COR-L47 (cell line): ENCODE results near the gene OAF.

ENCODE experiments used
- DNase-seq: peaks from one replicate; lab custom pipeline; 2025; lab: John Stamatoyannopoulos, UW

OAF gene

GRCh38 chr11:120205596-120206161 is 5.2 kb upstream of the OAF start:
- no peak for DNase-seq

DNA sequence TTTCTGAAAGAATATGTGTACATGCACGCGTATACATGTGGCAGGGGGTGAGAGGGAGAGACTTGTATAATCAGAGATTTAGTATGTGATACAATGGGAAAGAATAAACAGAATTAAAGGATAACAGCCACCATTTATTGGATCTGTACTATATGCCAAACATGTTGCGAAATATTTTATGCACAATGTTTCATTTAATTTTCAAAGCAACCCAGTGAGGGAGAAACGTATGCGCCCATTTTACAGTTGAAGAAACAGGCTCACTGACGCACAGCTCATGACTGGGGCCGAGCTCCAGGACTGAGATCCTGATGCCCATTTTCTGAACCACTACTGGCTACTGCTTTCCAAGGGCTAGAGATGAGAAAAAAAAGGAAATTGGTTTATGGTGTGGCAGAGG is 3.3 kb upstream of the OAF start:
- DNase-seq, result no peak

DNA sequence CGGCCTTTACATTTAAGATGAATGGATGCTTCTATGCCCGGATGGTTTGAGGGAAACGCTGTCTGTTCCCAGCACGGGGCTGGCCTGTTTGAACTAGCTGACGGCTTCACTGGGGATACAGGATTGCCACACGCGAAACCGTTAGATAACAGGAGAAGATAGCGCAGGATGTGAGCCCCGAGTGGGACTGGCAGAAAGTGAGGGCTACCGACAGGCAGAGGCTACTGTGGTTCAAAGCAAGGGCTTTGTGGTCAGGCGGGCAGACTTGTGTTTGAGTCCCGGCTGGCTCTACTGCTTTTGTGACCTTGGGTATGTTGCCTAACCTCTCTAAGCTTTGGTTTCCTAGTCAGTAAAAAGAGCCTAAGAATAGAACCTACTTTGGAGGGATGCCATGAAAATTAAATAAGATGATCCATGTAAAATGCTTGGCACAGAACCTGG is 2.8 kb upstream of the OAF start:
- no peak for DNase-seq

DNA sequence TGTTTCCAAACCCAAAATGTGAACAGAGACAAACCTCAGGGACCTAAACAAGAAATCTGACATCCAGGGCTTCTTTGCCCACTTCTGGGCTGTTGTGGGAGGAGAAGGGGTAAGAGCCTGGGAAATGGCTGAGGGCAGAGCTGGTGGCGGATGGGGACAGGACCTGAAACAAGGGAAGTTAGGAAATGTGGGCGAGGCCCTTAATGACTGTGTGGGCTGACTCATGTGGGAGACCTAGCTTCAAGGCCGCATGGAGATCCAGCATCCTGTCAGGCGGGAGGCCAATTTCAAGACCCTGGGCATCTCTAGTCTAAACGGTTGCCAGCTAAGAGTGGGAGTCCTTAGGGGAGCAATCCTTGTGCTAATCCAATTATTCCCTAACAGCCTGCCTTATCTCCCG is 2.1 kb upstream of the OAF start:
- peak; percentile 16 for DNase-seq

DNA sequence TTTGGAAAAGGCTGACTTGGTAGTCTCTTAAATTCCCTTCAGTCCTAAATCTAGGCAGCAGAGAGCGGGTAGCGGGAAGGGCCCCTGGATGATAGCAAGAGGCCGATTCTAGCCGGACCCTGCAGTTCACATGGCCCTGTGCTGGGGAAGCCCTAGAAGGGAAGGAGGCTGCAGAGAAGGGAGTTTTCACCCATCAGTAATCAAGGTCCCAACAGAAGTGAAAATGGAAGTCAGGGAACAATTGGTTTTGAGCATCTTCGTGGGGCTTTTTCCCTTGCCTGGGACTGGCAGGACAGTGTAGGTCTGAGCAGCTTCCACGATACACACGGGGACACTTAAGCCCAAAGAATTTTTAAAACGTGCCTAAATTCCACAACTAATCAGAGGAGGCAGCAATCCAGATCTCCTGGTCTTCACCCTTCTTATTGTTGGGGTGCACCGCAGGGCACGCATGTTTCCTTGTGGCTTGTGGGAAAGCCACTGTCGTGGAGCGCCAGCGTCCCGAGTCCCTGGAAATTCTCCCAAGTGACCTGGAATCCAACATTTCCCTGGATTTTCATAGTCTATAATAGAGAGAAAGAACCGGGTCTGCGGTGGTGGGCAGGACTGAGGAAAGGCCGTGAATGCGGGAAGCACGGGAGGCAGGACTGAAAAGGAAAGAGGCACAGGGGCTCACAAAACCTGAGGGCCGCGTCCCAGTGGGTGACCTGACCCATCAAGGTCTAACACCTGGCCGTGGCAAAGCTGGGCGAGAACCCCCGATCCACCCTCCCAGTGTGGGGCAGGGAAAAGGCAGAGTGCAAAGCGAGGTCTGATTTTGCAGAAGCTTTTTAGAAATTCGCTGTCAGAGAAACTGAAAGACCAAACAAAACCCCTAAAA is 846 bp upstream of the OAF start:
- DNase-seq, result no peak

- DNase-seq, result no peak
Observed at GRCh38 chr11:120211522-120212258, 858 bp downstream of the OAF start.

DNA sequence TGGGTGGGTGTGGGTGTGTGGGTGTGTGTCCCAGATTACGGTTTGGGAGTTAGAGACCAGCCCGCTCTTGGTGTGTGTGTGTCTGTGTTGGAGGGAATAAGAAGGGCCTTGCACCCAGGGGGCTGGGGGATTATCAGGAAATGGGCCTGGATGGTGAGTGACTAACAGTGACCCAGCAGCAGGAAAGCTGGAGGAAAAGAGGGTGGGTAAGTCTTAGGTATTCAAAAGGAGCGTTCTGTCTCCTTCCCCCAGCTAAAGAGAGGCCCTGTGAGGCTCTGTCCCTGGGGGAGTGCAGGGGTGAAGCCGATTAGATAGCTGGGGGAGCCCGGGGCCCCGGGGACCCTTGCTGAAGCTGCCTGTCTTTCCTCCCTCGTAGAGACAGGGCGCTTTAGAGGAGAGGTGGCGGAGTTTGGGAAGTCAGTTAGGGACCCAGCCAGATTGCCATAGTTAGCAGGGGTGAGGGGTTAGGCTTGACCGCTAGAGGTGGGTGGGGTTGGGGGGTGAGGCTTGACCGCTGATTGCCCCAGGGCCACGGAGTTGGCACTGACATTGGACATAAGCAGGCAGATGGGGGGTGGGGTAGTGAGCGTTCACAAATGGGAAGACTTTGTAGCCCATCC is 1.5 kb downstream of the OAF start:
- no peak for DNase-seq

DNA sequence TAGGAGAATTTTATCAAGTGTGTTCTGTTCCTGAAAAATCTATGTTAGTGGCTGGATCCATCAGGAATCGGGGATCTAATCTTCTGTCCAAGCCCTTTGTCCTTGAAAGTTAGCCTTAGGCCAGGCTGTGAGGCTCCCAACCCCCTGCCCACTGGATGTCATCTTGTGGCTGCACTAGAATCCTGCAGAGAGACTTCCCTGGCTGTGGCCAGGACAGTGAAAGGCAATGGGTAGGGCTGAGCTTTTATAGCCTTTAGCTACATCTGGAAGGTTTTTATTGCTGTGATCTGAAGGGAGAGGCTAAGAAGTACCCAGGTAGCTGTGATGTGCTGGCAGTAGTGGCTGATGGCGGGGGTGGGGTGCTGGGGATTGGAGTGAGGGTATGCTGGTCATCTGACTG is 2.1 kb downstream of the OAF start:
- DNase-seq, result no peak

GRCh38 chr11:120214581-120214980 is 3.7 kb downstream of the OAF start:
- no peak for DNase-seq

DNA sequence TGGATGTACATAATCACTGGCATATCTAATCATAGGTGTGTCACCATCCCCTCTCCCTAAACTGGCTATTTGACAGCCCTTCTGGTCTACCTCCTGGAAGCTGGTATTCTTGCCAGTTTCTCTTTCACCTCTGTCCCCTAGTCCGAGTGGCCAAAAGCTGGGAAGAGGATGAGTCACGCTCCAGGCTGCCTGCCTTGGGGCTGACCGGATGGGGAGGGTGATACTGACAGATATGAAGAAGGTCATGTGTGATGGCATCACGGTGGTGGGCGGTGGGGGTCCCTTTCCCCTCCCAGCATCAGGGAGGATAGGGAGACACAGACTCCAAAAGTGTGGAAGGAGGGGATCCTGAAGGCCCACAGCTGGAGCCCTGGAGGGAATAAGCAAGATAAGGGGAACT is 4.8 kb downstream of the OAF start:
- no peak for DNase-seq

- DNase-seq, result no peak
Observed at GRCh38 chr11:120216426-120217102, 5.7 kb downstream of the OAF start.

DNA sequence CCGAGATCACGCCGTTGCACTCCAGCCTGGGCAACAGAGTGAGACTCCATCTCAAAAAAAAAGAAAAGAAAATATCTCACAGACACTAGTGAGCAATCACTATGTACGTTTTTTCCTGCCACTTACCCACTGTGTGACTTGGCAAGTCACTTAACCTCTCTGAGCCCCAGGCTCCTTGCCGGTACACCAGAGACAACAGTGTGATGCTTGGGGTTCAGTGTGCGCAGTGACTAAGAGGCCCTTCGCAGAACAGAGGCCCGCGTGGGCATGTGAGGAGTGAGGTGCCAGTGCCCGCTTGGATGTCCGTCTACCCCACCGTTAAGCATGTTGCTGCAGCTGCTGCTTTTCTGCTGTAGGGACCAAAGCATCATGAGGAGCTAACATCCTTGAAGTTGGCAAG is 6.7 kb downstream of the OAF start:
- DNase-seq, result no peak

- no peak for DNase-seq
Observed at GRCh38 chr11:120217941-120218694, 7.3 kb downstream of the OAF start.

- DNase-seq, result no peak
Observed at GRCh38 chr11:120218695-120219033, 7.8 kb downstream of the OAF start.

- DNase-seq, result no peak
Observed at GRCh38 chr11:120219232-120219937, 8.6 kb downstream of the OAF start.

DNA sequence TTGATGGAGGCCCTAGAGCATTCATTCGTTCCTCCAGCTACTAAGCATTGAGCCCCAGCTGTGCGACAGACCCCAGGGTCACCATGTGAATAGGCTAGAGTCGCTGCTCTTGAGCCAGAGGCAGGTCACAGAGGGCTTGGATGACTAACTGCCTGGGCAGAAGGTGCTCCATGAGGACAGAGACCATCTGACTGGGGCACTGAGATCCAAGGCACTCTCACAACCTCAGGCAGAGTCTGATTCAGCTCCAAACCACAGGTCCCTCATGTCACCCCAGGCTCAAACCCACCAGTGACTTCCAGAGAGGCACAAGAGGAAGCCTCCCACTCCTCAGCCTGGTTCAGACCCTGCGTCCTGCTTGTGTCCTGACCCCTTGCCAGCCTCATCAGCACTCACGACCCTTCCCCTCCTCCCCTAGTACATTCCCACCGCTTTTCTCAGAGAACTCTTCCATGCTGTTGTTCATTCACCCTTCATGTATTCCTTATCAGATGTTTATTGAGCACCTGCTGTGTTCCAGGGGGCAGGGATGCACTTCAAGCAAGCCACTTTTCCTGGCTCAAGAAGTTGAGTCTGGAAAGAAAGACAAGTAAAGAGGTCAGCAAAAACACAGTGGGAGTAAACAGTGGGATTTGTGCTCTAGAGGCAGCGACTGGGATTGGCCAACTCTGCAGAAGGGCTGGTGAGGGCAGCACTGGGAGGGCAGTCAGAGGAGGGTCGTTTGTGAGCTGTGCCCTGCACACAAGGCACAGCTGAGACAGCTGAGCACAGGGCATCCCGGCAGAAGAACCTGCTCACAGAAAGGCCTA is 9.3 kb downstream of the OAF start:
- no peak for DNase-seq

DNA sequence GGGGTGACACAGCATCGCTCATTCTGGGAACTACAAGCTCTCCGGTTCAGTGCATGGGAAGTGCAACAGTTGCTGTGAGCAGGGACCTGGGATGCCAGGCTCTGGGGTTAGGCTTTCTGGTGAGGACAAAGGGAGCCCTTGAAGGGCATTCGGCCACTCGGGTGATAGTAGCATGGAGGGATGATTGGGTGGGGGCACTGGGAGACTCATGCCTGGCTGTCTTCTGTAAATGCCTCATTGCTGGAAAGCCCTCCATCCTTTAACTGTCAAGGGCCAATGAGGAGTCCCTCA is 9.9 kb downstream of the OAF start:
- DNase-seq, result no peak

GRCh38 chr11:120221115-120221752 is 10.4 kb downstream of the OAF start:
- DNase-seq, result no peak

DNA sequence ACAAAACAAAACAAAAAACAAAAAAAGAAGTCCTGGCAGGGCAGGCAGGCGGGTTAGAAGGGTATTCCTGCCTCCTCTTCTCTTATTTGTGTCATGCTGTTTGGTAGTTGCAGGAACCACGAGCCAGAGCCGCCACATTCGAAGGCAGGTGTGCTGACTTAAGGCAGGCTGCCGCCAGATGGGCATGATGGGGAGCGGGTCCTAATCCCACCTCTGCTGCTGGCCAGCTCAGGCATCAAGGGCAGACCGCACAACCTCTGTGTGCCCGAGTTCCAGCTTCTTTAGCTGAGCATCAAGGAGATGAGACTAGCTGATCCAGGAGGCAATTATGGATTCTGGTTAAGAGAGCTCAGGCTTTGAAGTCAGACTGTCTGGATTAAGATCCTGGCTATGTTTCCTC is 12.1 kb downstream of the OAF start:
- no peak for DNase-seq

DNA sequence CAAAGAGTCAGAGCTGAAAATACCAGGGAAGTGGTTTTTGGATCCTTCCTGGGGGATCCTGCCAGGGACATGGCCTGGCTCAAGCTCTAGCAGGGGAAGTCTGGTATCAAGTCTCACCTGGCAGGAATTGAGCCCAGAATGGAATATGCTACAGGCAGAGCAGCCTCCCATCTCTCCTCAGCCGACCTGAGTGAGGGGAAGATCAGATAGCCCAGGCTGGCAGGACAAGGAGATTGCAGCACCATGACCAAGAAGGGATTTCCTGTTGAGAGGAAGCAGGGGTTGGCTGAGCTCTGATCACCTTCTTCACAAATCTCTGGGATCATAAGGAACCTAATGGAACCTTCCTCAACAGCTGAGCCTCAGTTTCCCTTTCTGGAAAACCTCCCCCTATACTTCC is 13.0 kb downstream of the OAF start:
- DNase-seq, result no peak
